Activated CD8-positive, alpha-beta T cell treated with anti-CD3 and anti-CD28 coated beads for 36 hours (primary cell): ENCODE data around the gene CCDC39. TPM values are rescaled to one million over a fixed set of nuclear protein-coding genes. Genes with fewer than 3 reads are reported as not detected.
A peak's percentile ranks its signal among the peaks of the same experiment; 100 is the strongest.

Experiments
- ATAC-seq: fragments of 200-7000 bp; cut with Tn5 transposase; one replicate; pipeline ENCODE4 v1.10.0; 2021; ENCODE audit warnings: mild to moderate bottlenecking, moderate library complexity
- CTCF ChIA-PET: fragments of 350-600 bp; sonication (Branson Sonifier 250); formaldehyde crosslinking; loops from one replicate; lab custom pipeline; 2021; ENCODE audit warnings: antibody characterized with exemption; lab: Charles Lee
- POLR2A ChIA-PET: fragments of 350-600 bp; sonication (Branson Sonifier 250); formaldehyde crosslinking; loops from one replicate; lab custom pipeline; 2021; ENCODE audit warnings: antibody characterized with exemption; lab: Charles Lee
- DNase-seq: peaks from one replicate; pipeline ENCODE4 v3.0.0-alpha.2; 2020
- H3K27ac Mint-ChIP-seq: one replicate; pipeline ENCODE4 v1.8.0; 2021; ENCODE audit warnings: mild to moderate bottlenecking, mixed read lengths
- H3K27me3 Mint-ChIP-seq: one replicate; pipeline ENCODE4 v1.8.0; 2021; ENCODE audit warnings: mixed read lengths
- H3K36me3 Mint-ChIP-seq: one replicate; pipeline ENCODE4 v1.8.0; 2021; ENCODE audit warnings: low read depth, mixed read lengths
- H3K4me1 Mint-ChIP-seq: one replicate; pipeline ENCODE4 v1.8.0; 2021; ENCODE audit warnings: low read depth, mixed read lengths
- H3K4me3 Mint-ChIP-seq: one replicate; pipeline ENCODE4 v1.8.0; 2021; ENCODE audit warnings: mild to moderate bottlenecking, moderate library complexity, mixed read lengths
- H3K9me3 Mint-ChIP-seq: one replicate; pipeline ENCODE4 v1.8.0; 2021; ENCODE audit warnings: mixed read lengths
- CTCF ChIP-seq: fragments of 200-600 bp; IDR thresholded peaks from one replicate; pipeline ENCODE4 v1.8.0; 2022; ENCODE audit warnings: antibody characterized with exemption, mild to moderate bottlenecking
- intact Hi-C: fragments of 100-400 bp; cut with micrococcal nuclease; formaldehyde crosslinking; loops from one replicate; pipeline ENCODE4 v1.10.0; 2022
- total RNA-seq, 2 experiments: library from RNA; stranded (reverse); gene quantifications; one replicate each; pipeline ENCODE4 v1.2.3, GENCODE V29; 2021

CCDC39 gene
- total RNA-seq, 2 experiments from 2014 or later = not detected

- no peaks in the 10 kb centered on the region for H3K9me3 Mint-ChIP-seq
- ChIA-PET POLR2A (no interaction called here), CTCF (no interaction called here)
- ATAC-seq = no peak
- no peak overlapping the region for H3K27ac Mint-ChIP-seq
- H3K4me3 Mint-ChIP-seq = no peak overlapping the region
- no peaks in the 10 kb centered on the region for H3K4me1 Mint-ChIP-seq
- peaks cover 12% of the 10 kb centered on the region for H3K27me3 Mint-ChIP-seq
- no peaks in the 10 kb centered on the region for H3K36me3 Mint-ChIP-seq
- intact Hi-C loops = no loop called here
- no peak for DNase-seq
- no peak for TF ChIP-seq CTCF
Observed at GRCh38 chr3:180661444-180661843, 17.8 kb downstream of the CCDC39 start.

GRCh38 chr3:180657094-180657493 lies 22.2 kb downstream of the CCDC39 start:
- CTCF ChIA-PET = interaction anchor here (1.0 kb wide), 1 partner anchor 22 kb away, joined by 3 read pairs; the partner anchor contains the start of gene CCDC39
- intact Hi-C loops = no loop called here
- no peaks in the 10 kb centered on the region for H3K9me3 Mint-ChIP-seq
- no peak for ATAC-seq
- POLR2A ChIA-PET = no interaction called here
- no peaks in the 10 kb centered on the region for H3K4me1 Mint-ChIP-seq
- peaks cover 24% of the 10 kb centered on the region for H3K27me3 Mint-ChIP-seq
- TF ChIP-seq CTCF = no peak
- no peak overlapping the region for H3K4me3 Mint-ChIP-seq
- no peak overlapping the region for H3K27ac Mint-ChIP-seq
- DNase-seq = no peak
- no peaks in the 10 kb centered on the region for H3K36me3 Mint-ChIP-seq

- peaks cover 24% of the 10 kb centered on the region for H3K27me3 Mint-ChIP-seq
- ATAC-seq = no peak
- H3K36me3 Mint-ChIP-seq = no peaks in the 10 kb centered on the region
- H3K9me3 Mint-ChIP-seq = no peaks in the 10 kb centered on the region
- POLR2A ChIA-PET = no interaction called here
- CTCF ChIA-PET = no interaction called here
- TF ChIP-seq CTCF = no peak
- H3K4me1 Mint-ChIP-seq = no peaks in the 10 kb centered on the region
- no peak for DNase-seq
- no peak overlapping the region for H3K27ac Mint-ChIP-seq
- intact Hi-C loops = no loop called here
- H3K4me3 Mint-ChIP-seq = no peak overlapping the region
Observed at GRCh38 chr3:180656406-180656805, 22.9 kb downstream of the CCDC39 start.

GRCh38 chr3:180646187-180646790 lies 33.0 kb downstream of the CCDC39 start:
- intact Hi-C loops = no loop called here
- POLR2A ChIA-PET = no interaction called here
- CTCF ChIA-PET = no interaction called here
- no peak overlapping the region for H3K27ac Mint-ChIP-seq
- no peak for DNase-seq
- ATAC-seq = no peak
- no peaks in the 10 kb centered on the region for H3K36me3 Mint-ChIP-seq
- H3K4me1 Mint-ChIP-seq = no peaks in the 10 kb centered on the region
- H3K4me3 Mint-ChIP-seq = no peak overlapping the region
- TF ChIP-seq CTCF = peak; percentile 12
- no peaks in the 10 kb centered on the region for H3K9me3 Mint-ChIP-seq
- peaks cover 15% of the 10 kb centered on the region for H3K27me3 Mint-ChIP-seq

GRCh38 chr3:180640987-180641386 lies 38.3 kb downstream of the CCDC39 start:
- ATAC-seq = no peak
- H3K27ac Mint-ChIP-seq = no peak overlapping the region
- no peak overlapping the region for H3K4me3 Mint-ChIP-seq
- intact Hi-C loops = no loop called here
- CTCF ChIA-PET = no interaction called here
- no peaks in the 10 kb centered on the region for H3K36me3 Mint-ChIP-seq
- no peak for DNase-seq
- TF ChIP-seq CTCF = no peak
- POLR2A ChIA-PET = no interaction called here
- H3K9me3 Mint-ChIP-seq = no peaks in the 10 kb centered on the region
- peaks cover 15% of the 10 kb centered on the region for H3K27me3 Mint-ChIP-seq
- no peaks in the 10 kb centered on the region for H3K4me1 Mint-ChIP-seq
